HG03064 (cell line): Measurements from ENCODE around the gene HPD.

Experiments
- ATAC-seq: cut with Tn5 transposase; IDR thresholded peaks from one replicate; pipeline ENCODE4 v1.9.1; 2021; ENCODE audit warnings: low read depth; ENCODE audit not compliant: unreplicated experiment

HPD gene

DNA sequence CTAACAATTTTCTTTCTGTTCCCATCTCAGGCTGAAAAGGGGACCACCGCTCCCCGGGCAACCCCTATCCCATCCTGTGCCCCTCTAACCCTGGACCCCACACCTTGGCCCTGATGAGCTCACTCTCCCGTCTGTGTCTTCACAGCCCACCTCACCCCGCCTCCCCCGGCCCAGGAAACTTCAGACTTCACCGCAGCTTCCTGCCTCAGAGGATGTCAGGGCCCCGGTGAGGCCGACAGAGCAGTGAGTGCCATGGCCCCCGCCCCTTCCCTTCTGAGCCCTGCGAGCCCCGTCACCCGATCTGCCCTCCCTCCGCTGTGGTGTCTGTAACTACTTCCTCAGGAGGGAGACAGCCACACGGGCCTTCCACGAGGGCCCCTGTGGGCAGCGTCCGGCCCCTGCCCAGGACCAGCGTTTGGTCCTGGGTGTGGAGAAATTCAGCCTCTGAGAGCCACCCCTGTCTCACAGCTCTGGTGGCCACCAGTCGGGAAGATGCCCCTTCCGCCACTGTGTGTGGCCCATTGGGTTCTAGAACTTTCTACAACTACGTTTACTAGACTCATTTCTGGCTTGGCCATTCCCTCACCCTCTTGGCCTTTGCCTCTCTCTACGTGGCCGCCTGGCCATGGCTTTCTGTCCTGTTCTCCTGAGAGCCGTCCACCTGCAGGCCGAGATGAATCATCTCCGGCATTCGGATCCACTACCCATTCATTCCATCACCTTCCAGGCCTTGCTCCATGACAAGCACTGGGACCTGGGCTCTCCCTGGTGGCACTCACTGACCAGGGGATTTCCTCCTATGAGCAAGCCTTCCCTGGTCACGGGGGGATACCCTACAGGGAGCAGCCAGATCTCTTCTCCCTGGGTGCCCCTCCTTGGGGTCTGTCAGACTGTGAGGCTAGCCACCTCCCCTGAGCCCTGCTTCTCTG, 68.6 kb downstream of the HPD start:
- peak; percentile 29 for ATAC-seq
